ENCODE results near the gene CASP10.

DNA sequence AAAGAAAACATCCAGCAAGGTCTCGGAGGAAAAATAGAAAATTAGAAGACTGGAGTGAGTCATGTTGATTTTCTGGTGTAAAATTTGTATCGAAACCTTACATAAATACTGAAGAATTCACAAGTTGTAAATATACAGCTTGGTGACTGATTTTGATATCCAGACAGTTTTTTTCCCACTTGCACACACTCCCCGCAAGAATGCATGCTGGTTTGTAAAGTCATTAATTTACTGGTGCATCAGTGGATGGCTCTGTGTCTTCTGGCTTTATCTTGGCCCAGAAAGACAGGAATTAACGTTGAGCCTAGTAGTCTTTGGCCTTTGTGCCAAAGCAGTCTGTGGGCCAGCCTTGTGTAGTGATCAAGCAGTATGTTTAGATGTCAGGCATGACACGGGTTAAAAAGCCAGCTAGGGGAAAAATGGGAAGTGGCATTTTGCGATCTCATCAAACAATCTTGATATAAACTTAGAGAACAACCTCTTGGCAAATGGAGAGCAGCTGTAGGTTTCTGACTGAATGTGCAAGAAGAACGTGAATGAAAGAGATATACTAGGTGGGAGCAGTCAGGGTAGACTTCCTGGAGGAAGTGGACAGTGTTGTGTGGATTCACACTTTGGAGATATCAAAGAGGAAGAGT lies 54.7 kb downstream of the CASP10 start:
- TF ChIP-seq, protein P1, sequence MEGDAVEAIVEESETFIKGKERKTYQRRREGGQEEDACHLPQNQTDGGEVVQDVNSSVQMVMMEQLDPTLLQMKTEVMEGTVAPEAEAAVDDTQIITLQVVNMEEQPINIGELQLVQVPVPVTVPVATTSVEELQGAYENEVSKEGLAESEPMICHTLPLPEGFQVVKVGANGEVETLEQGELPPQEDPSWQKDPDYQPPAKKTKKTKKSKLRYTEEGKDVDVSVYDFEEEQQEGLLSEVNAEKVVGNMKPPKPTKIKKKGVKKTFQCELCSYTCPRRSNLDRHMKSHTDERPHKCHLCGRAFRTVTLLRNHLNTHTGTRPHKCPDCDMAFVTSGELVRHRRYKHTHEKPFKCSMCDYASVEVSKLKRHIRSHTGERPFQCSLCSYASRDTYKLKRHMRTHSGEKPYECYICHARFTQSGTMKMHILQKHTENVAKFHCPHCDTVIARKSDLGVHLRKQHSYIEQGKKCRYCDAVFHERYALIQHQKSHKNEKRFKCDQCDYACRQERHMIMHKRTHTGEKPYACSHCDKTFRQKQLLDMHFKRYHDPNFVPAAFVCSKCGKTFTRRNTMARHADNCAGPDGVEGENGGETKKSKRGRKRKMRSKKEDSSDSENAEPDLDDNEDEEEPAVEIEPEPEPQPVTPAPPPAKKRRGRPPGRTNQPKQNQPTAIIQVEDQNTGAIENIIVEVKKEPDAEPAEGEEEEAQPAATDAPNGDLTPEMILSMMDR (IDR thresholded peaks at IDR 0.05): no peak
- no peak for TF ChIP-seq POLR2A (IDR thresholded peaks at IDR 0.05; ENCODE audit: low read depth)

All from esophagus muscularis mucosa (tissue), 3 donors.